A549 (cell line): Measurements from ENCODE around the gene PRRG4. TPM values are rescaled to one million over a fixed set of nuclear protein-coding genes. Genes with fewer than 3 reads are reported as not detected.

ENCODE experiments used
- ATAC-seq, 2 experiments: fragments of 200-7000 bp in 1 of 2; fragments of >200 bp in 1 of 2; cut with Nextera tagmentation in 1 of 2; cut with Tn5 transposase in 1 of 2; 3 replicates each; pipeline versions ENCODE4 v1.8.0 to v1.9.1; 2018 to 2020; ENCODE audit warnings: mild to moderate bottlenecking in 1 of 2, moderate library complexity in 1 of 2
- CTCF ChIA-PET: fragments of 300-600 bp; sonication (Branson Sonifier 250); formaldehyde crosslinking; extraction: SDS; loops from one replicate; lab custom pipeline; 2021; ENCODE audit warnings: antibody characterized with exemption, inconsistent platforms; lab: Yijun Ruan, JAX
- POLR2A ChIA-PET: fragments of 350-600 bp; formaldehyde crosslinking; extraction: SDS; loops from one replicate; lab custom pipeline; 2021; ENCODE audit warnings: antibody characterized with exemption, inconsistent platforms; lab: Yijun Ruan, JAX
- DNase-seq, 2 experiments: peaks; one replicate each; pipeline versions ENCODE4 v3.0.0 to v3.0.0-alpha.2; 2011 to 2016; ENCODE audit warnings: low read depth in 1 of 2, low spot score in 1 of 2
- FAIRE-seq: peaks from 2 replicates; lab custom pipeline; 2011; peaks lifted over from hg19 to GRCh38; lab: Jason Lieb, UNC
- H3K27ac ChIP-seq, 2 experiments: fragments of >200 bp; sonication (Bioruptor Twin); formaldehyde crosslinking; 3 replicates each; pipeline ENCODE4 v1.5.1; 2016 to 2017
- H3K4me1 ChIP-seq: fragments of >200 bp; sonication (Bioruptor Twin); formaldehyde crosslinking; 3 replicates; pipeline ENCODE4 v1.6.1; 2016
- H3K4me2 ChIP-seq: fragments of >200 bp; sonication (Bioruptor Twin); formaldehyde crosslinking; 3 replicates; pipeline ENCODE4 v1.6.1; 2016
- H3K4me3 ChIP-seq: fragments of >200 bp; sonication (Bioruptor Twin); formaldehyde crosslinking; 3 replicates; pipeline ENCODE4 v1.5.1; 2016
- H3K9me3 ChIP-seq: fragments of >200 bp; sonication (Bioruptor Twin); formaldehyde crosslinking; 3 replicates; pipeline ENCODE4 v1.6.1; 2016
- BCL3 ChIP-seq: fragments of >200 bp; sonication (Bioruptor Twin); formaldehyde crosslinking; IDR thresholded peaks from 3 replicates; pipeline ENCODE4 v1.6.1; 2016
- BHLHE40 ChIP-seq: IDR thresholded peaks from 2 replicates; pipeline ENCODE4 v1.6.1; 2012; ENCODE audit warnings: low read depth, low read length, inconsistent platforms
- CBX2 ChIP-seq: fragments of 200-600 bp; sonication (generic); IDR thresholded peaks from 2 replicates; pipeline ENCODE4 v1.6.1; 2016; ENCODE audit warnings: low read depth, mild to moderate bottlenecking, borderline replicate concordance
- CHD4 ChIP-seq: fragments of 200-600 bp; sonication (generic); IDR thresholded peaks from 2 replicates; pipeline ENCODE4 v1.6.1; 2016; ENCODE audit warnings: antibody characterized with exemption, mild to moderate bottlenecking, borderline replicate concordance
- EHMT2 ChIP-seq: fragments of 200-600 bp; sonication (generic); IDR thresholded peaks from 2 replicates; pipeline ENCODE4 v1.6.1; 2016; ENCODE audit warnings: antibody characterized with exemption, low read depth, mild to moderate bottlenecking, moderate library complexity
- EP300 ChIP-seq, 2 experiments: fragments of >200 bp; sonication (Bioruptor Twin); formaldehyde crosslinking; IDR thresholded peaks; 2 replicates in 1 of 2; 3 replicates in 1 of 2; pipeline ENCODE4 v1.6.1; 2016 to 2017
- FOXS1 ChIP-seq: fragments of 250-450 bp; sonication (Bioruptor Pico); IDR thresholded peaks from 2 replicates; pipeline ENCODE4 v1.5.0; 2020; ENCODE audit warnings: mild to moderate bottlenecking, moderate library complexity
- HEYL ChIP-seq: fragments of 250-450 bp; sonication (Bioruptor Pico); IDR thresholded peaks from 2 replicates; pipeline ENCODE4 v1.8.0; 2021; ENCODE audit warnings: mild to moderate bottlenecking, moderate library complexity
- JUN ChIP-seq, 2 experiments: fragments of >200 bp; sonication (Bioruptor Twin); formaldehyde crosslinking; IDR thresholded peaks; 2 replicates in 1 of 2; 3 replicates in 1 of 2; pipeline ENCODE4 v1.6.1; 2016 to 2017
- KDM5A ChIP-seq: fragments of 200-600 bp; sonication (generic); IDR thresholded peaks from 2 replicates; pipeline ENCODE4 v1.6.1; 2016; ENCODE audit warnings: antibody characterized with exemption, mild to moderate bottlenecking
- MYC ChIP-seq: IDR thresholded peaks from 2 replicates; pipeline ENCODE4 v1.6.1; 2012; ENCODE audit warnings: mild to moderate bottlenecking, inconsistent platforms, low read length, improper control_type of control experiment, borderline replicate concordance
- NFE2L2 ChIP-seq: fragments of 150-350 bp; conservative IDR thresholded peaks from 2 replicates; pipeline ENCODE4 v1.6.1; 2014; ENCODE audit warnings: low read length
- RAD21 ChIP-seq, 2 experiments: fragments of >200 bp in 1 of 2; sonication (Bioruptor Twin) in 1 of 2; formaldehyde crosslinking in 1 of 2; IDR thresholded peaks in 1 of 2; conservative IDR thresholded peaks in 1 of 2; 2 replicates in 1 of 2; 3 replicates in 1 of 2; pipeline ENCODE4 v1.6.1; 2012 to 2018; ENCODE audit warnings: inconsistent platforms in 1 of 2
- RCOR1 ChIP-seq: fragments of 150-350 bp; IDR thresholded peaks from 2 replicates; pipeline ENCODE4 v1.6.1; 2014; ENCODE audit warnings: antibody characterized with exemption, low read length, low read depth
- RFX5 ChIP-seq: fragments of 450-650 bp; IDR thresholded peaks from 2 replicates; pipeline ENCODE4 v1.7.1; 2014; ENCODE audit warnings: antibody characterized with exemption, mild to moderate bottlenecking, moderate library complexity
- RNF2 ChIP-seq: fragments of 200-600 bp; sonication (generic); IDR thresholded peaks from 2 replicates; pipeline ENCODE4 v1.6.1; 2016; ENCODE audit warnings: low read depth, mild to moderate bottlenecking, antibody characterized with exemption, moderate library complexity, borderline replicate concordance
- SREBF2 ChIP-seq: fragments of 450-650 bp; IDR thresholded peaks from 2 replicates; pipeline ENCODE4 v1.6.1; 2014; ENCODE audit warnings: mild to moderate bottlenecking, moderate library complexity
- TFCP2L1 ChIP-seq: fragments of 250-450 bp; sonication (Bioruptor Pico); IDR thresholded peaks from 2 replicates; pipeline ENCODE4 v1.5.0; 2021; ENCODE audit warnings: mild to moderate bottlenecking
- ZC3H11A ChIP-seq: fragments of 450-650 bp; IDR thresholded peaks from 2 replicates; pipeline ENCODE4 v1.6.1; 2014; ENCODE audit warnings: antibody characterized with exemption, mild to moderate bottlenecking
- WGBS: methylation state at CpG from one replicate; pipeline ENCODE4 v1.1.6; 2017; ENCODE audit errors: missing lambda C conversion rate; 5-methylcytosine and 5-hydroxymethylcytosine counted together
- polyA plus RNA-seq, 4 experiments: library from polyadenylated mRNA; depleted of rRNA in 3 of 4; stranded (reverse); fragments of >200 nt; fragmentation: RNase III in 1 of 4; extraction: RNeasy Plus Mini Kit Qiagen cat#74134 plus additional on column Dnase treatment in 1 of 4; gene quantifications; 2 replicates in 3 of 4; 3 replicates in 1 of 4; pipeline ENCODE4 v1.2.3, GENCODE V29; 2011 to 2017
- TF ChIP-seq, protein P1 (sequence below): fragments of 150-350 bp; IDR thresholded peaks from 2 replicates; pipeline ENCODE4 v1.6.1; 2014; ENCODE audit warnings: low read depth, mild to moderate bottlenecking, low read length
- TF ChIP-seq, protein P2 (sequence below): IDR thresholded peaks from 2 replicates; pipeline ENCODE4 v1.6.1; 2012
- TF ChIP-seq, protein P3 (sequence below): fragments of 200-600 bp; sonication (generic); IDR thresholded peaks from 2 replicates; pipeline ENCODE4 v1.6.1; 2016; ENCODE audit warnings: antibody characterized with exemption, mild to moderate bottlenecking, moderate library complexity

Gene PRRG4
- polyA plus RNA-seq, 2 of the 4 experiments (the other 2 are of a cell fraction) = 0.83 to 1.4 TPM

DNA sequence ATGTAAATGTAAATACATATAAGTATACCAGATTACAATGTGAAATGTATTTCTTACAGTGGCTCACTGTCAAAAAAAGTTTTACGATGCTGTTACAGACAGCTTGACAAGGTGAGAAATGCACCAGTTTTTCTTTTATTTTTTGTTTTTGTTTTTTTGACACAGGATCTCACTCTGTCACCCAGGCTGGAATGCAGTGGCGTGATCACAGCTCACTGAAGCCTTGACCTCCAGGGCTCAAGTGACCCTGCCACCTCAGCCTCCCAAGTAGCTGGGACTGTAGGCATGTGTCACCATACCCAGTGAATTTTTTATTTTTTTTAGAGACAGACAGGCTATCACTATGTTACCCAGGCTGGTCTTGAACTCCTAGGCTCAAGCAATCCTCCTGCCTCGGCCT is 44.5 kb upstream of the PRRG4 start:
- FAIRE-seq = no peak
- ChIA-PET POLR2A (no interaction called here), CTCF (interaction anchor here (0.7 to 1.3 kb wide), 3 partner anchors 9 to 399 kb away, joined by 3 to 4 read pairs (median 3); partner anchors contain the start of gene CCDC73)
- ATAC-seq = no peak
- TF ChIP-seq TFCP2L1 (no peak), EP300 (IDR thresholded peaks at IDR 0.05) (no peak), ZC3H11A (no peak), BCL3 (no peak), HEYL (CRISPR knock-in tag) (no peak), JUN (IDR thresholded peaks at IDR 0.05) (no peak), CBX2 (no peak), RCOR1 (no peak), FOXS1 (no peak), BHLHE40 (no peak), NFE2L2 (no peak), RFX5 (no peak), CHD4 (no peak), KDM5A (no peak), RNF2 (no peak), EHMT2 (no peak)
- TF ChIP-seq, protein P1, sequence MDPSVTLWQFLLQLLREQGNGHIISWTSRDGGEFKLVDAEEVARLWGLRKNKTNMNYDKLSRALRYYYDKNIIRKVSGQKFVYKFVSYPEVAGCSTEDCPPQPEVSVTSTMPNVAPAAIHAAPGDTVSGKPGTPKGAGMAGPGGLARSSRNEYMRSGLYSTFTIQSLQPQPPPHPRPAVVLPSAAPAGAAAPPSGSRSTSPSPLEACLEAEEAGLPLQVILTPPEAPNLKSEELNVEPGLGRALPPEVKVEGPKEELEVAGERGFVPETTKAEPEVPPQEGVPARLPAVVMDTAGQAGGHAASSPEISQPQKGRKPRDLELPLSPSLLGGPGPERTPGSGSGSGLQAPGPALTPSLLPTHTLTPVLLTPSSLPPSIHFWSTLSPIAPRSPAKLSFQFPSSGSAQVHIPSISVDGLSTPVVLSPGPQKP = no peak
- TF ChIP-seq, protein P2, sequence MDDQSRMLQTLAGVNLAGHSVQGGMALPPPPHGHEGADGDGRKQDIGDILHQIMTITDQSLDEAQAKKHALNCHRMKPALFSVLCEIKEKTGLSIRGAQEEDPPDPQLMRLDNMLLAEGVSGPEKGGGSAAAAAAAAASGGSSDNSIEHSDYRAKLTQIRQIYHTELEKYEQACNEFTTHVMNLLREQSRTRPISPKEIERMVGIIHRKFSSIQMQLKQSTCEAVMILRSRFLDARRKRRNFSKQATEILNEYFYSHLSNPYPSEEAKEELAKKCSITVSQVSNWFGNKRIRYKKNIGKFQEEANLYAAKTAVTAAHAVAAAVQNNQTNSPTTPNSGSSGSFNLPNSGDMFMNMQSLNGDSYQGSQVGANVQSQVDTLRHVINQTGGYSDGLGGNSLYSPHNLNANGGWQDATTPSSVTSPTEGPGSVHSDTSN = no peak
- H3K27ac ChIP-seq = no peak overlapping the region
- DNase-seq = no peak
- H3K4me3 ChIP-seq = no peak overlapping the region
- no peaks in the 10 kb centered on the region for H3K4me1 ChIP-seq
- WGBS = 87% methylated on average over 3 of the region's 3 CpGs
- H3K9me3 ChIP-seq = no peaks in the 10 kb centered on the region
- no peak overlapping the region for H3K4me2 ChIP-seq

- no peak for ATAC-seq
- DNase-seq = no peak
- no peak overlapping the region for H3K4me3 ChIP-seq
- TF ChIP-seq SREBF2 (no peak), RAD21 (conservative IDR thresholded peaks at IDR 0.05 in 1 of 2, IDR thresholded peaks at IDR 0.05 in 1 of 2) (no peak), BHLHE40 (no peak), CHD4 (no peak), MYC (no peak), BCL3 (no peak)
- TF ChIP-seq, protein P3, sequence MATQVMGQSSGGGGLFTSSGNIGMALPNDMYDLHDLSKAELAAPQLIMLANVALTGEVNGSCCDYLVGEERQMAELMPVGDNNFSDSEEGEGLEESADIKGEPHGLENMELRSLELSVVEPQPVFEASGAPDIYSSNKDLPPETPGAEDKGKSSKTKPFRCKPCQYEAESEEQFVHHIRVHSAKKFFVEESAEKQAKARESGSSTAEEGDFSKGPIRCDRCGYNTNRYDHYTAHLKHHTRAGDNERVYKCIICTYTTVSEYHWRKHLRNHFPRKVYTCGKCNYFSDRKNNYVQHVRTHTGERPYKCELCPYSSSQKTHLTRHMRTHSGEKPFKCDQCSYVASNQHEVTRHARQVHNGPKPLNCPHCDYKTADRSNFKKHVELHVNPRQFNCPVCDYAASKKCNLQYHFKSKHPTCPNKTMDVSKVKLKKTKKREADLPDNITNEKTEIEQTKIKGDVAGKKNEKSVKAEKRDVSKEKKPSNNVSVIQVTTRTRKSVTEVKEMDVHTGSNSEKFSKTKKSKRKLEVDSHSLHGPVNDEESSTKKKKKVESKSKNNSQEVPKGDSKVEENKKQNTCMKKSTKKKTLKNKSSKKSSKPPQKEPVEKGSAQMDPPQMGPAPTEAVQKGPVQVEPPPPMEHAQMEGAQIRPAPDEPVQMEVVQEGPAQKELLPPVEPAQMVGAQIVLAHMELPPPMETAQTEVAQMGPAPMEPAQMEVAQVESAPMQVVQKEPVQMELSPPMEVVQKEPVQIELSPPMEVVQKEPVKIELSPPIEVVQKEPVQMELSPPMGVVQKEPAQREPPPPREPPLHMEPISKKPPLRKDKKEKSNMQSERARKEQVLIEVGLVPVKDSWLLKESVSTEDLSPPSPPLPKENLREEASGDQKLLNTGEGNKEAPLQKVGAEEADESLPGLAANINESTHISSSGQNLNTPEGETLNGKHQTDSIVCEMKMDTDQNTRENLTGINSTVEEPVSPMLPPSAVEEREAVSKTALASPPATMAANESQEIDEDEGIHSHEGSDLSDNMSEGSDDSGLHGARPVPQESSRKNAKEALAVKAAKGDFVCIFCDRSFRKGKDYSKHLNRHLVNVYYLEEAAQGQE = no peak
- H3K4me1 ChIP-seq = no peaks in the 10 kb centered on the region
- H3K27ac ChIP-seq = no peak overlapping the region
- FAIRE-seq = no peak
- H3K4me2 ChIP-seq = no peak overlapping the region
- POLR2A ChIA-PET = no interaction called here
- no peaks in the 10 kb centered on the region for H3K9me3 ChIP-seq
- CTCF ChIA-PET = interaction anchor here (1.0 kb wide), 1 partner anchor 464 kb away, joined by 4 read pairs; no protein-coding TSS in a partner anchor
These were observed 42.9 kb upstream of the PRRG4 start for GRCh38 chr11:32786811-32787210.
